22Rv1 (cell line): Measurements from ENCODE around the gene ACOT7.

ENCODE experiments used
- ZFX ChIP-seq: fragments of 450-650 bp; IDR thresholded peaks from 2 replicates; pipeline ENCODE4 v1.6.1; 2017; ENCODE audit warnings: antibody characterized with exemption, borderline replicate concordance
- TF ChIP-seq, protein P1 (sequence below): fragments of 450-650 bp; IDR thresholded peaks from 2 replicates; pipeline ENCODE4 v1.5.1; 2017; ENCODE audit warnings: mild to moderate bottlenecking

DNA sequence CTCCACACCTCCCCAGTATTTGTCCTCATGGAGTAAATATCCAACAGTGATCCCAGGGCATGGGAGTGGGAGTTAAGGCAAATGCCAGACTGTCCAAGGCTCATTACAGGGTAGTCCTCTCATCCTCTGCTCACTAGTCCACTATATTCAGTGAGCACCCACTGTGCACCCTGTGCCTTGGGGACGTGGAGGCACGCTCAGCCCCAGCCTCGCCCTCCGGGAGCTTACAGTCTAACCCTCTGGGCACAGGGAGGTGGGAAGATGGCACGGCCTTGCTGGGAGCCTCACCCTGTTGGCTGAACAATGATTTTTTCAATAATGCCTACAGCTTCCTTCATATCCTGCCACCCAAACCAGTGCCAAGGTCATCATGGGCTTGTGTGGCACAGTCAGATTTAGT, 23.3 kb upstream of the ACOT7 start:
- TF ChIP-seq, protein P1, sequence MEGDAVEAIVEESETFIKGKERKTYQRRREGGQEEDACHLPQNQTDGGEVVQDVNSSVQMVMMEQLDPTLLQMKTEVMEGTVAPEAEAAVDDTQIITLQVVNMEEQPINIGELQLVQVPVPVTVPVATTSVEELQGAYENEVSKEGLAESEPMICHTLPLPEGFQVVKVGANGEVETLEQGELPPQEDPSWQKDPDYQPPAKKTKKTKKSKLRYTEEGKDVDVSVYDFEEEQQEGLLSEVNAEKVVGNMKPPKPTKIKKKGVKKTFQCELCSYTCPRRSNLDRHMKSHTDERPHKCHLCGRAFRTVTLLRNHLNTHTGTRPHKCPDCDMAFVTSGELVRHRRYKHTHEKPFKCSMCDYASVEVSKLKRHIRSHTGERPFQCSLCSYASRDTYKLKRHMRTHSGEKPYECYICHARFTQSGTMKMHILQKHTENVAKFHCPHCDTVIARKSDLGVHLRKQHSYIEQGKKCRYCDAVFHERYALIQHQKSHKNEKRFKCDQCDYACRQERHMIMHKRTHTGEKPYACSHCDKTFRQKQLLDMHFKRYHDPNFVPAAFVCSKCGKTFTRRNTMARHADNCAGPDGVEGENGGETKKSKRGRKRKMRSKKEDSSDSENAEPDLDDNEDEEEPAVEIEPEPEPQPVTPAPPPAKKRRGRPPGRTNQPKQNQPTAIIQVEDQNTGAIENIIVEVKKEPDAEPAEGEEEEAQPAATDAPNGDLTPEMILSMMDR = no peak
- TF ChIP-seq ZFX = no peak
